H9 (cell line): ENCODE results near the gene TNFRSF19. TPM values are rescaled to one million over a fixed set of nuclear protein-coding genes. Genes with fewer than 3 reads are reported as not detected.

ENCODE experiments used
- DNase-seq: peaks from one replicate; pipeline ENCODE4 v3.0.0-alpha.2; 2017
- H2AFZ ChIP-seq: one replicate; pipeline ENCODE4 v1.6.1; 2013; ENCODE audit warnings: mild to moderate bottlenecking, low read length, control low read depth, moderate library complexity
- H2AK5ac ChIP-seq: 2 replicates; pipeline ENCODE4 v1.6.1; 2013; ENCODE audit warnings: low read length, control low read depth, mixed read lengths; ENCODE audit not compliant: insufficient read length
- H2BK120ac ChIP-seq: one replicate; pipeline ENCODE4 v1.6.1; 2013; ENCODE audit warnings: low read depth, mild to moderate bottlenecking, low read length, control low read depth, inconsistent platforms; ENCODE audit not compliant: poor library complexity, severe bottlenecking
- H2BK12ac ChIP-seq: 2 replicates; pipeline ENCODE4 v1.6.1; 2013; ENCODE audit warnings: low read length, control low read depth, mixed read lengths, low read depth; ENCODE audit not compliant: insufficient read length
- H2BK15ac ChIP-seq: 2 replicates; pipeline ENCODE4 v1.6.1; 2013; ENCODE audit warnings: low read depth, low read length, control low read depth
- H2BK20ac ChIP-seq: one replicate; pipeline ENCODE4 v1.6.1; 2013; ENCODE audit warnings: low read depth, mild to moderate bottlenecking, low read length, control low read depth, inconsistent platforms; ENCODE audit not compliant: poor library complexity, severe bottlenecking
- H2BK5ac ChIP-seq: 2 replicates; pipeline ENCODE4 v1.6.1; 2013; ENCODE audit warnings: low read length, control low read depth, mixed read lengths; ENCODE audit not compliant: insufficient read length
- H3K14ac ChIP-seq: 2 replicates; pipeline ENCODE4 v1.6.1; 2013; ENCODE audit warnings: low read length, control low read depth; ENCODE audit not compliant: insufficient read depth
- H3K18ac ChIP-seq: 2 replicates; pipeline ENCODE4 v1.6.1; 2013; ENCODE audit warnings: low read depth, mild to moderate bottlenecking, mixed read lengths, low read length, control low read depth; ENCODE audit not compliant: insufficient read length
- H3K23ac ChIP-seq: 2 replicates; pipeline ENCODE4 v1.6.1; 2013; ENCODE audit warnings: low read length, control low read depth, mixed read lengths, low read depth; ENCODE audit not compliant: insufficient read length
- H3K23me2 ChIP-seq: 2 replicates; pipeline ENCODE4 v1.6.1; 2013; ENCODE audit warnings: low read depth, mild to moderate bottlenecking, mixed read lengths, low read length, control low read depth; ENCODE audit not compliant: insufficient read length, poor library complexity, severe bottlenecking
- H3K27ac ChIP-seq: 2 replicates; pipeline ENCODE4 v1.5.1; 2013; ENCODE audit warnings: low read length, control low read depth, mixed read lengths, low read depth; ENCODE audit not compliant: insufficient read length
- H3K27me3 ChIP-seq: 2 replicates; pipeline ENCODE4 v1.6.1; 2013; ENCODE audit warnings: low read length, control low read depth, inconsistent platforms; ENCODE audit not compliant: insufficient read depth
- H3K4ac ChIP-seq: 2 replicates; pipeline ENCODE4 v1.6.1; 2013; ENCODE audit warnings: low read depth, mild to moderate bottlenecking, control low read depth, inconsistent platforms, low read length, moderate library complexity
- H3K4me1 ChIP-seq: 2 replicates; pipeline ENCODE4 v1.6.1; 2013; ENCODE audit warnings: low read length, control low read depth, inconsistent platforms; ENCODE audit not compliant: insufficient read depth
- H3K4me2 ChIP-seq: 2 replicates; pipeline ENCODE4 v1.6.1; 2013; ENCODE audit warnings: low read length, control low read depth, mixed read lengths; ENCODE audit not compliant: insufficient read length, insufficient read depth
- H3K56ac ChIP-seq: 2 replicates; pipeline ENCODE4 v1.6.1; 2013; ENCODE audit warnings: low read depth, mild to moderate bottlenecking, mixed read lengths, low read length, control low read depth; ENCODE audit not compliant: insufficient read length
- H3K79me1 ChIP-seq: 2 replicates; pipeline ENCODE4 v1.6.1; 2013; ENCODE audit warnings: low read depth, mild to moderate bottlenecking, moderate library complexity, low read length, control low read depth, inconsistent platforms; ENCODE audit not compliant: insufficient read depth, poor library complexity, severe bottlenecking
- H3K79me2 ChIP-seq: 2 replicates; pipeline ENCODE4 v1.6.1; 2013; ENCODE audit warnings: low read length, control low read depth, inconsistent platforms; ENCODE audit not compliant: insufficient read depth
- H3K9ac ChIP-seq: 2 replicates; pipeline ENCODE4 v1.6.1; 2013; ENCODE audit warnings: low read length, control low read depth, mixed read lengths; ENCODE audit not compliant: insufficient read length; ENCODE audit errors: extremely low read depth
- H3K9me3 ChIP-seq: one replicate; pipeline ENCODE4 v1.6.1; 2013; ENCODE audit warnings: low read depth, low read length, inconsistent platforms; ENCODE audit not compliant: control insufficient read depth
- H3T11ph ChIP-seq: one replicate; pipeline ENCODE4 v1.6.1; 2013; ENCODE audit warnings: mild to moderate bottlenecking, low read length, control low read depth, inconsistent platforms
- H4K20me1 ChIP-seq: one replicate; pipeline ENCODE4 v1.6.1; 2013; ENCODE audit not compliant: control insufficient read depth, insufficient read length, insufficient read depth
- H4K5ac ChIP-seq: 2 replicates; pipeline ENCODE4 v1.6.1; 2013; ENCODE audit warnings: low read depth, mild to moderate bottlenecking, mixed read lengths, low read length, control low read depth; ENCODE audit not compliant: insufficient read length
- H4K8ac ChIP-seq: replicated peaks from 2 replicates; pipeline ENCODE4 v1.6.1; 2013; ENCODE audit warnings: low read length, control low read depth, mixed read lengths, low read depth; ENCODE audit not compliant: insufficient read length
- H4K91ac ChIP-seq: 2 replicates; pipeline ENCODE4 v1.6.1; 2013; ENCODE audit warnings: low read depth, mild to moderate bottlenecking, moderate library complexity, mixed read lengths, low read length, control low read depth; ENCODE audit not compliant: insufficient read length
- H3K27ac Mint-ChIP-seq, 3 experiments: 2 replicates in 2 of 3; 3 replicates in 1 of 3; pipeline ENCODE4 v1.8.0; 2020 to 2021; ENCODE audit warnings: mixed read lengths in 3 of 3, mild to moderate bottlenecking in 1 of 3, moderate library complexity in 1 of 3
- H3K27me3 Mint-ChIP-seq: 2 replicates; pipeline ENCODE4 v1.8.0; 2021; ENCODE audit warnings: low read depth, mild to moderate bottlenecking, moderate library complexity, mixed read lengths
- H3K36me3 Mint-ChIP-seq, 3 experiments: 2 replicates in 2 of 3; 3 replicates in 1 of 3; pipeline ENCODE4 v1.8.0; 2020 to 2021; ENCODE audit warnings: low read depth in 3 of 3, mixed read lengths in 3 of 3; ENCODE audit not compliant: insufficient read depth in 1 of 3
- H3K4me1 Mint-ChIP-seq, 2 experiments: 2 replicates each; pipeline ENCODE4 v1.8.0; 2020; ENCODE audit warnings: mixed read lengths in 2 of 2
- H3K4me3 Mint-ChIP-seq, 2 experiments: 2 replicates in 1 of 2; 3 replicates in 1 of 2; pipeline ENCODE4 v1.8.0; 2020 to 2021; ENCODE audit warnings: mild to moderate bottlenecking in 2 of 2, mixed read lengths in 2 of 2, moderate library complexity in 1 of 2
- H3K9me3 Mint-ChIP-seq, 2 experiments: 2 replicates in 1 of 2; 3 replicates in 1 of 2; pipeline ENCODE4 v1.8.0; 2020; ENCODE audit warnings: mild to moderate bottlenecking in 2 of 2, mixed read lengths in 2 of 2, moderate library complexity in 1 of 2
- CTCF ChIP-seq: fragments of 200-600 bp; sonication (generic); conservative IDR thresholded peaks from 3 replicates; pipeline ENCODE4 v1.8.0; 2021; ENCODE audit warnings: antibody characterized with exemption, mild to moderate bottlenecking
- WGBS: extraction: QIAGEN DNeasy Blood & Tissue Kit; methylation state at CpG from one replicate; pipeline ENCODE4 v1.1.7; 2013; ENCODE audit warnings: missing lambda C conversion rate, low lambda C conversion rate, mixed read lengths; ENCODE audit not compliant: insufficient read length; ENCODE audit errors: extremely low coverage; 5-methylcytosine and 5-hydroxymethylcytosine counted together
- total RNA-seq: library from RNA; stranded (reverse); gene quantifications from 2 replicates; pipeline ENCODE4 v1.2.1, GENCODE V29; 2021

The TNFRSF19 gene
- total RNA-seq, 1 experiment from 2014 or later, result 2.7 TPM

- H3K27ac Mint-ChIP-seq, result no peak overlapping the region
- Histone ChIP-seq H2BK120ac (no peak overlapping the region), H2BK20ac (no peak overlapping the region), H2AK5ac (no peak overlapping the region), H3K27me3 (no peaks in the 10 kb centered on the region; the same call in 1 of the 2 replicates), H4K20me1 (no peaks in the 10 kb centered on the region), H3K14ac (no peak overlapping the region), H3K79me1 (no peaks in the 10 kb centered on the region), H4K8ac (no peak overlapping the region), H3K27ac (no peak overlapping the region), H3K23me2 (no peaks in the 10 kb centered on the region), H3K79me2 (no peaks in the 10 kb centered on the region), H3K4ac (no peak overlapping the region), H2AFZ (no peak overlapping the region), H3K56ac (no peak overlapping the region), H4K91ac (no peak overlapping the region), H3T11ph (no peak overlapping the region), H3K9me3 (no peaks in the 10 kb centered on the region), H3K9ac (no peak overlapping the region), H4K5ac (no peak overlapping the region), H2BK15ac (no peak overlapping the region), H3K4me2 (no peak overlapping the region), H3K18ac (no peak overlapping the region), H3K23ac (no peak overlapping the region), H2BK5ac (no peak overlapping the region), H2BK12ac (no peak overlapping the region), H3K4me1 (0 out of 2 replicates have a peak, but pooled peaks cover under 1% of the 10 kb centered on the region)
- no peak for DNase-seq
- no peaks in the 10 kb centered on the region; a peak in 1 of 5 replicates for H3K9me3 Mint-ChIP-seq
- WGBS, result 100% methylated on average over 2 of the region's 2 CpGs
- H3K36me3 Mint-ChIP-seq, result no peaks in the 10 kb centered on the region
- H3K4me3 Mint-ChIP-seq, result no peak overlapping the region
- TF ChIP-seq CTCF, result no peak
- peaks cover under 1 to 1% of the 10 kb centered on the region in 2 experiments for H3K4me1 Mint-ChIP-seq
- no peaks in the 10 kb centered on the region for H3K27me3 Mint-ChIP-seq
Measured at GRCh38 chr13:23557733-23558132, 12.5 kb upstream of the TNFRSF19 start.
